Panc1 (cell line): Measurements from ENCODE around the gene ADGRD1. TPM values are rescaled to one million over a fixed set of nuclear protein-coding genes. Genes with fewer than 3 reads are reported as not detected.

Source experiments
- ATAC-seq: fragments of 200-7000 bp; cut with Tn5 transposase; 2 replicates; pipeline ENCODE4 v1.9.1; 2020; ENCODE audit warnings: mild to moderate bottlenecking, moderate library complexity
- BruUV-seq: library from RNA; stranded (reverse); fragments of 400-500 nt; replicated peaks from 2 replicates; lab custom pipeline; 2021; lab: Mats Ljungman, UMichigan
- CTCF ChIA-PET: fragments of 300-600 bp; sonication (Branson Sonifier 250); formaldehyde crosslinking; loops from one replicate; lab custom pipeline; 2022; ENCODE audit warnings: antibody characterized with exemption; lab: Charles Lee
- POLR2A ChIA-PET: fragments of 300-600 bp; sonication (Branson Sonifier 250); formaldehyde crosslinking; loops from one replicate; lab custom pipeline; 2022; ENCODE audit warnings: antibody characterized with exemption; lab: Charles Lee
- DNase-seq: peaks from one replicate; pipeline ENCODE4 v3.0.0-alpha.2; 2010; ENCODE audit warnings: low read depth, low spot score
- H3K27ac ChIP-seq: 2 replicates; pipeline ENCODE4 v1.5.1; 2011; ENCODE audit warnings: mild to moderate bottlenecking, low read length, inconsistent platforms
- H3K27me3 ChIP-seq: fragments of 200-500 bp; sonication (Bioruptor generic); 2 replicates; pipeline ENCODE4 v1.6.0; 2014; ENCODE audit warnings: low read length, inconsistent platforms; ENCODE audit not compliant: control insufficient read depth, insufficient read depth
- H3K36me3 ChIP-seq: fragments of 200-500 bp; sonication (Bioruptor generic); 2 replicates; pipeline ENCODE4 v1.5.1; 2014; ENCODE audit warnings: inconsistent platforms, mild to moderate bottlenecking, low read length, moderate library complexity; ENCODE audit not compliant: control insufficient read depth, insufficient read depth
- H3K4me1 ChIP-seq: 2 replicates; pipeline ENCODE4 v1.5.1; 2011; ENCODE audit warnings: inconsistent platforms, mild to moderate bottlenecking, low read length, moderate library complexity; ENCODE audit not compliant: control insufficient read depth, insufficient read depth
- H3K4me3 ChIP-seq, 2 experiments: 2 replicates each; pipeline ENCODE4 v1.5.1; 2011 to 2012; ENCODE audit warnings: low read depth in 2 of 2, low read length in 2 of 2, mild to moderate bottlenecking in 2 of 2, inconsistent platforms in 1 of 2, moderate library complexity in 1 of 2
- H3K9me3 ChIP-seq: fragments of 200-500 bp; sonication (Bioruptor generic); 2 replicates; pipeline ENCODE4 v1.5.1; 2014; ENCODE audit warnings: low read depth, mild to moderate bottlenecking, inconsistent platforms, low read length, moderate library complexity; ENCODE audit not compliant: control insufficient read depth, insufficient read depth
- CTCF ChIP-seq: fragments of 450-650 bp; IDR thresholded peaks from 2 replicates; pipeline ENCODE4 v1.5.1; 2017; ENCODE audit warnings: mild to moderate bottlenecking
- POLR2AphosphoS5 ChIP-seq: IDR thresholded peaks from 2 replicates; pipeline ENCODE4 v1.6.1; 2012; ENCODE audit warnings: mild to moderate bottlenecking, low read depth, low read length, moderate library complexity
- SIN3A ChIP-seq: IDR thresholded peaks from 2 replicates; pipeline ENCODE4 v1.6.1; 2012; ENCODE audit warnings: low read depth, mild to moderate bottlenecking, low read length, moderate library complexity, borderline replicate concordance; ENCODE audit not compliant: insufficient read depth
- TCF7L2 ChIP-seq: IDR thresholded peaks from 2 replicates; pipeline ENCODE4 v1.6.1; 2011; ENCODE audit warnings: mild to moderate bottlenecking, low read depth, low read length, inconsistent platforms
- in situ Hi-C: cut with HindIII; loops from 2 replicates; pipeline ENCODE4 v1.10.0; 2016; ENCODE audit warnings: low sequenced_read_pairs, low pct_unique_long_range_greater_than_20kb
- intact Hi-C: fragments of 100-400 bp; cut with micrococcal nuclease; formaldehyde crosslinking; loops from one replicate; pipeline ENCODE4 v1.10.0; 2022; ENCODE audit not compliant: unreplicated experiment
- total RNA-seq: library from RNA; stranded (reverse); gene quantifications from one replicate; pipeline ENCODE4 v1.2.1, GENCODE V29; 2021; ENCODE audit not compliant: unreplicated experiment
- TF ChIP-seq, protein P1 (sequence below), 2 experiments: IDR thresholded peaks; 2 replicates each; pipeline ENCODE4 v1.6.1; 2011 to 2012; ENCODE audit warnings: low read depth in 2 of 2, control low read depth in 1 of 2, low read length in 1 of 2, mild to moderate bottlenecking in 1 of 2, moderate library complexity in 1 of 2; ENCODE audit not compliant: insufficient read depth in 1 of 2

The ADGRD1 gene
- total RNA-seq, 1 experiment from 2014 or later: 0.21 TPM

GRCh38 chr12:131007740-131008117 lies 54.0 kb downstream of the ADGRD1 start:
- Histone ChIP-seq H3K27ac (no peak overlapping the region), H3K4me1 (no peaks in the 10 kb centered on the region), H3K4me3 (no peak overlapping the region), H3K36me3 (no peaks in the 10 kb centered on the region), H3K27me3 (peaks cover 2% of the 10 kb centered on the region; the same call in 1 of the 2 replicates), H3K9me3 (no peaks in the 10 kb centered on the region)
- in situ Hi-C loops (no loop called here), intact Hi-C loops (no loop called here)
- ChIA-PET POLR2A (no interaction called here), CTCF (no interaction called here)
- no TSS peak for BruUV-seq
- TF ChIP-seq SIN3A (no peak), POLR2AphosphoS5 (no peak), TCF7L2 (no peak), CTCF (no peak)
- TF ChIP-seq, protein P1, sequence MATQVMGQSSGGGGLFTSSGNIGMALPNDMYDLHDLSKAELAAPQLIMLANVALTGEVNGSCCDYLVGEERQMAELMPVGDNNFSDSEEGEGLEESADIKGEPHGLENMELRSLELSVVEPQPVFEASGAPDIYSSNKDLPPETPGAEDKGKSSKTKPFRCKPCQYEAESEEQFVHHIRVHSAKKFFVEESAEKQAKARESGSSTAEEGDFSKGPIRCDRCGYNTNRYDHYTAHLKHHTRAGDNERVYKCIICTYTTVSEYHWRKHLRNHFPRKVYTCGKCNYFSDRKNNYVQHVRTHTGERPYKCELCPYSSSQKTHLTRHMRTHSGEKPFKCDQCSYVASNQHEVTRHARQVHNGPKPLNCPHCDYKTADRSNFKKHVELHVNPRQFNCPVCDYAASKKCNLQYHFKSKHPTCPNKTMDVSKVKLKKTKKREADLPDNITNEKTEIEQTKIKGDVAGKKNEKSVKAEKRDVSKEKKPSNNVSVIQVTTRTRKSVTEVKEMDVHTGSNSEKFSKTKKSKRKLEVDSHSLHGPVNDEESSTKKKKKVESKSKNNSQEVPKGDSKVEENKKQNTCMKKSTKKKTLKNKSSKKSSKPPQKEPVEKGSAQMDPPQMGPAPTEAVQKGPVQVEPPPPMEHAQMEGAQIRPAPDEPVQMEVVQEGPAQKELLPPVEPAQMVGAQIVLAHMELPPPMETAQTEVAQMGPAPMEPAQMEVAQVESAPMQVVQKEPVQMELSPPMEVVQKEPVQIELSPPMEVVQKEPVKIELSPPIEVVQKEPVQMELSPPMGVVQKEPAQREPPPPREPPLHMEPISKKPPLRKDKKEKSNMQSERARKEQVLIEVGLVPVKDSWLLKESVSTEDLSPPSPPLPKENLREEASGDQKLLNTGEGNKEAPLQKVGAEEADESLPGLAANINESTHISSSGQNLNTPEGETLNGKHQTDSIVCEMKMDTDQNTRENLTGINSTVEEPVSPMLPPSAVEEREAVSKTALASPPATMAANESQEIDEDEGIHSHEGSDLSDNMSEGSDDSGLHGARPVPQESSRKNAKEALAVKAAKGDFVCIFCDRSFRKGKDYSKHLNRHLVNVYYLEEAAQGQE (IDR thresholded peaks at IDR 0.05; ENCODE audit: insufficient read depth in 1 of 2, low read depth in 2 of 2, low read length in 1 of 2): no peak
- no peak for ATAC-seq
- DNase-seq: no peak

- peaks cover 2% of the 10 kb centered on the region; the same call in 1 of the 2 replicates for H3K27me3 ChIP-seq
- ChIA-PET POLR2A (no interaction called here), CTCF (no interaction called here)
- intact Hi-C loops: no loop called here
- H3K9me3 ChIP-seq: no peaks in the 10 kb centered on the region
- BruUV-seq: no TSS peak
- in situ Hi-C loops: no loop called here
- no peaks in the 10 kb centered on the region for H3K4me1 ChIP-seq
- no peak for DNase-seq
- TF ChIP-seq SIN3A: no peak
- TF ChIP-seq CTCF: no peak
- TF ChIP-seq TCF7L2: no peak
- TF ChIP-seq, protein P1 (IDR thresholded peaks at IDR 0.05; ENCODE audit: insufficient read depth in 1 of 2, low read depth in 2 of 2, low read length in 1 of 2): no peak
- no peak for TF ChIP-seq POLR2AphosphoS5
- ATAC-seq: no peak
- H3K36me3 ChIP-seq: no peaks in the 10 kb centered on the region
- no peak overlapping the region for H3K27ac ChIP-seq
- no peak overlapping the region for H3K4me3 ChIP-seq
Measured at GRCh38 chr12:131008131-131008912, 54.6 kb downstream of the ADGRD1 start.
